ENCODE data around the gene HMGCS1.
"Not testable (repeated sequence)": the region's sequence is repeated elsewhere in the genome, so short reads cannot be mapped to it uniquely, and the experiment has no call there.

HMGCS1 gene

DNA sequence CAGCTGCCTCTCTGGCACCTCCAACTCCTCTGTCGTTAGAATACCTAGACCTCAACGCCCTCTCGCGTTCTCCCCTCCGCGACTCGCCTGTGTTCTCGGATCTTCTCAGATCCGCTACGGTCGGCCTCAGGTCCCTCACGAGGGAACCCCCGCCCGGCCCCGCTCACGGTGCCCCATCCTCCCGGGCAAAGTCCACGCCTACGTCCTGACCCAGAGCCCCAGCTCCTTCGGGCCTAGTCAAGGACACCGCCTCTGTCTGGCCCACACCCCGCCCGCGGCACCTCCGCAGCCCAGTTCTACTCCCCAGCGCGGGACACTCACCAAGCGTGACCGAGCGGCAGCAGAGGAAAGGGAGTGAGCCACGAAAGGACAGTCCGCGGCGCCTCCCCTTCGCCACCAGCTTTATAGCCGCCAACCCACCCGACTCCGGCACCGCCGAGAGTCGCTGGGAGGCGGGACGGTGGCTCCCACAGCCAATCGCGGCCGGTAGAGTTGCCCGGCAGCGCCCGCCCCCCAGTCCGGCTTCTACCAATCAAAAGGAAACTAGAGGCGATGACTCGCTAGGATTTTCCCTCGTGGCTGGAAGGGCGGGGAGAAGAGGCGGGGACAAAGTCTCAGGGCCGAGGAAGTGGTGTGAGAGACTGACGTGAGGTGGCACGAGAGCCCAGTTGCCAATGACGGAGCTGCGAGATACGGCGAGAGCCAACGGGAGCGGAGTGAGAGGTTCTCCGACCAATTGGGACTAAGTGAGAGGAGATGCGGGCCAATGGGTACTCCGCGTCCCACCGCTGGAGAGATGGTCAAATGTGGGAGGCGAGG, at the start of gene HMGCS1:
TSS of gene HMGCS1 (minus strand) at position 378 of the 819 bp plus-strand sequence. CDS start 14,447 bp downstream, outside the sequence.
- DNase-seq: peak; percentile 100

GRCh38 chr5:43358726-43359125, 45.5 kb upstream of the HMGCS1 start:
- no peak for DNase-seq

DNA sequence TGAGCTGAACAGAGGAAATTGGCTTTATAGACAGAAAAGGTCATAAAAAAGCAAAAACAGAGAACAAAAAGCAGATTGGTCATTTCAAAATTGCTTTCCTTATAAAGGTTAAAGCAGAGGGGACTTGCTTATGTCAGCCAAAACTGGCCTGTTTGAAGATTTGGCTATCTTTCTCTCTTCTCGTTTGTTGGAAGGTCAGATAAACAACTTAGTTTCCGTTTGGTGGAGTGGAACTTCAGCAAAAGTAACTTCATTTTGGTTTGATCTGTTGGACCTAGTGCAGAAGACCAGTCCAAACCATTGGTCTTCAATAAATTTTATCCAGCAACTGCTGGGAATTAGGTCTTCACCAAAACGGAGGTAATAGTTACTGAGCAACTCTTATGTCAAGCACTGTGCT, 45.1 kb upstream of the HMGCS1 start:
- no peak for DNase-seq

- DNase-seq: no peak
These were observed 44.7 kb upstream of the HMGCS1 start for GRCh38 chr5:43357878-43358281.

- no peak for DNase-seq
These were observed 43.9 kb upstream of the HMGCS1 start for GRCh38 chr5:43357067-43357466.

DNA sequence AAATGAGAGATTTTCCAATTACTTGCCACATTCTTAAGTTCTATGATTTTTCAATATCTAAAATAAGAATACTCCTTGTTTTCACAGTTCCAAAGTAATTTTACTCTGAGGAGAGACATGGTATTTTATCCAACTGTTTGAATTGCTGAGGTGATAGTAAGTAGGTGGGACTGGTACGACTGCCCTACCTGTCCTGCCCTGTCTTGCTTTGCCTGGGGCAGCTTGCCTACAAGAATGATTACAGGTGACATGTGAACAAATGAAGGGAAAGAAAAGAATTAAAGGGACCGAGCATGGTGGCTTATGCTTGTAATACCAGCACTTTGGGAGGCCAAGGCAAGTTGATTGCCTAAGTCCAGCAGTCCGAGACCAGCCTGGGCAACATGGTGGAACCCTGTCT, 41.6 kb upstream of the HMGCS1 start:
- no peak for DNase-seq

GRCh38 chr5:43353668-43354067, 40.5 kb upstream of the HMGCS1 start:
- DNase-seq: no peak

DNA sequence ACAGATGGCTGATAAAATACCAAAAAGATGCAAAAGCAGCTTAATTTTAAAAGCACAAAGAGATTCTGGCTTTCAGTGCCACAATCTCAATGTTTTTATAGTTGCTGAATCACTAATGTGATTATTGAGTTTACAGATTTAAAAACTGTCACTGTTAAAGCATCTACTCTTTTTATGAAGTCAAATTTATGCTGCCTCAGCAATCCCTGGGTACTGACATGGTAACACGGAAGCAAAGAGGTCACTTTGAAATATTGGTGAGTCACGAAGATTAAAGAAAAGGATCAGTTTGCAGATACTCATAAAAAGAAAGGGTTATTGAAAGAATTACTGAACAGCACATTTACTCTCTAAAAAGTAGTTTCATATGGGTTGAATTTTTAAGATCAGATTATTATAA, 39.7 kb upstream of the HMGCS1 start:
- DNase-seq: no peak

DNA sequence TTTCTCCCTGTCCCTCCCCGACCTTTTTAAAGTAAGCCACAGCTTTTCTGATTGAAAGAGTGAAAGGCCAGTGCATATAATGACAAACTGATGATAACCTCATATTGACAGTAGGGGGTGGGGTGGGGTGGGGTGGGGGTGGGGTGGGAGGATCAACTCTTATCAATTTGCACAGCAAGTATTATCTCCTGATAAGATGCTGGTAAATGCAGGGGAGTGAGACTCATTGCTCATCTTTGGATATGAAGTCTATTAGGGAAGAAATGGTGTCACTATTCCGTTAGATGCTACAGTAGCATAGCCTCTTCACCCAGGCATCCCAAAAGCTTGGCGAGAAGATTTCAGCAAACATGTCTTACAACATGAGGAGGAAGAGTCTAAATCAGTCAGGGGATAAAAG, 38.9 kb upstream of the HMGCS1 start:
- no peak for DNase-seq

GRCh38 chr5:43348861-43349363, 35.7 kb upstream of the HMGCS1 start:
- no peak for DNase-seq

DNA sequence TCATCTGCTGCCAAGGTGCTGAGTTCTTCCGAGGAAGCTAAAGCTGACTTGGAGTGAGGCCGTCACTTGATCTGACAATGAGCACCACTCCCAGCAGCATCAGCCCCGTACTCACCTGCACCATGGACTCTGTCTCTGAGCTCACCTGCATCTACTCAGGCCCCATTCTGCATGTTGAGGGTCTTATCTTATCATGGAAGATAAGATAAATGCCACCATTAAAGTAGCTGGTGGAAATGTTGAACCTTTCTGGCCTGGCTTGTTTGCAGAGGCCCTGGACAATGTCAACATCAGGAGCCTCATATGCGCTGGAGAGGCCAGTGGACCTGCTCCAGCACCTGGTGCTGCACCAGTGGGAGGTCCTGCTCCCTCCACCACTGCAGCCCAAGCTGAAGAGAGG, 35.0 kb upstream of the HMGCS1 start:
- no peak for DNase-seq

- no peak for DNase-seq
These were observed 25.6 kb upstream of the HMGCS1 start for GRCh38 chr5:43338862-43339261.

DNA sequence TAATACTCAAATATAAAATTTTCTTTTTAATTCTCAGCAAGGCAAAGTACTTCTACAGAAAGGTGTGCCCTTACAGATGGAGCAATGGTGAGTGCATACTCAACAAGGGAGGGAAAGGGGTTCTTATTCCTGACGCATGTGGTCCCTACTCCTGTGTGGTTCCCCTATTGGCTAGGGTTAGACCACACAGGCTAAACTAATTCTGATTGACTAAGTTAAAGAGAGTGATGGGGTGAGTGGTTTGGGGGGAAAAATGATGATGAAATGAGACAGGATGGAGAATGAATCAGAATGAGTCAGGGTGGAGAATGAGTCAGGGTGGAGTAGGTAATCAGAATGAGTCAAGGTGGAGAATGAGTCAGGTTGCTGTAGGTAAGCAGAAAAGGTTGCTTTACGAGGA, 22.9 kb upstream of the HMGCS1 start:
- DNase-seq: no peak

DNA sequence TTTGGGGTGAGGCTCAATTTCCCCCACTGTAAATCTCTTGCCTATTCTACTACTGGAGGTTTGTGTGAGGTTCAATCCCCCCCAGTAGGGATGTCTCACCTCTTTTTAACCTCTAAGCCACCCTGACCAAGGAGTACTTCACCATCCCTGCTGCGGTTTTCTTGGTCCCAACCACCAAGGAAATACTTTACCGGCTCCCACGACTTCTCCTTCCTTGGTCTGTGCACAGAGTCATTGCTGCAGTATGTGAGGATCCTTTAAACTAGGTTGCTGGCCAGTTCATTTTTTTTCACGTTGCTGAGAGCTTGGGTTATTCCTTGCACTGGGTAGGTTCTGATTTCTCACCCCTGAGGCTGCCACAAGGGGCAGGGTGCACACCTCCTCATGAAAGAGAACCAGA, 22.5 kb upstream of the HMGCS1 start:
- DNase-seq: no peak

GRCh38 chr5:43332401-43332800, 19.2 kb upstream of the HMGCS1 start:
- DNase-seq: peak; percentile 16

GRCh38 chr5:43325624-43326023, 12.4 kb upstream of the HMGCS1 start:
- DNase-seq: not testable (repeated sequence)

- not testable (repeated sequence) for DNase-seq
These were observed 10.3 kb upstream of the HMGCS1 start for GRCh38 chr5:43323488-43323887.

DNA sequence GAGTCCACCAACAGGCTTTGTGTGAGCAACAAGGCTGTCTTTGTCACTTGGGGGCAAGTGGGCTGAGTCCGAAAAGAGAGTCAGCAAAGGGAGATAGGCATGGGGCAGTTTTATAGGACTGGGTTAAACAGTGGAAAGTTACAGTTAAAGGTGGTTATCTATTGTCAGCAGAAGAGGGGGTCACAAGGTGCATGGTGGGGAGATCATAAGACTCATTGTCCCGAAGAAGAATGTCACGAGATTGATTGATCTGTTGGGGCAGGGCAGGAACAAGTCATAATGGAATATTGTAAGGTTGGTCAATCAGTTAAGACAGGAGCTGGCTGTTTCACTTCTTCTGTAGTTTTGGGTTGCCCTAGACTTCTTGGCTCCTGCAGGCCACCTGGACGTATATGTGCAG, 7.6 kb upstream of the HMGCS1 start:
- no peak for DNase-seq

GRCh38 chr5:43316421-43316820, 3.2 kb upstream of the HMGCS1 start:
- no peak for DNase-seq

DNA sequence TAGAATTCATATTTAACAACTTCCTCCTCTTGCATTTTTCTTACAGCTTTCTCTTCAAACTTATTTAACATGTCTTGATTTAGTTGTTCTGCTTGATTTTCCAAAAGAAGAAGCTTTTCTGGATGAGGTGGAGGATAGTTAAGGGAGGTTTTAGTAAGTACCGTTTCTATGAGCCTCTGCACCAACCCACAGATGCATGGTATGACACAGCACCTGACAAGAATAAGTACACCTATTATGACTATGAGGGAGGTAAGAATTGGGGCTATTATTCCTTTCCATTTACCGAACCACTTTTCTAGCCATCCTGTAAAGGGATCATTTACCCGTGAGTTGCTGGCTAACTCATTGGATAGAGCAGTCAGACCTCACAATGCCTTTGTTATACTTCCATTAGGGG, 2.5 kb upstream of the HMGCS1 start:
- no peak for DNase-seq

GRCh38 chr5:43315263-43315662, 2.1 kb upstream of the HMGCS1 start:
- peak; percentile 25 for DNase-seq

GRCh38 chr5:43314724-43315123, 1.5 kb upstream of the HMGCS1 start:
- DNase-seq: no peak

DNA sequence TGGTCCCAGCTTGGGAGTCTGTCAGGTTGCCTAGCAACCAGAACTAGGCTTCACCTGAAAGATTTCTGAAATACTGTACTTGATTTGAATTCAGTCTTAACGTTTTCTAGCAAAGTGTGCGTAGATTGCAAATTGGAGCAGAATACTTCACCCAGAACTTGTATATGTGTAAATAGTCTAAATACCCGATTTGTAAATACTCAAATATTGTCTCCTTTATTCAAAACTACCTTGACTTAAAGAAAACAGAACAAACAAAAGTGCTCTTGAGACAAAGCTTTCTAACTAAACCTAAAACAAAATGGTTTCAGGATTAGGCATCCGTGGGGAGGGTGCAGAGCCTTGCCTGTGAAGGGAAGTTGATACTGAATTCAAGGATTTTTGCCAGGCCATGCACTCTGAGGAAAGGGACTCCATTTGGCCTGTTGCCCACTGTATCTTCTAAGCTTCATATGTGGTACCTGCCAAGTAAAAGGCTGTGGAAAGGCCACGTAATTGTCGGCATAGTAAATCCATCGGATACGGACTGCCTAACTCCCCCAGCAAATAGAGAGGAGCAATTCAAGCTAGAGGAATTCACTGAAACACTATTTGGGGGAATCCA, 744 bp upstream of the HMGCS1 start:
- peak; percentile 6 for DNase-seq

DNA sequence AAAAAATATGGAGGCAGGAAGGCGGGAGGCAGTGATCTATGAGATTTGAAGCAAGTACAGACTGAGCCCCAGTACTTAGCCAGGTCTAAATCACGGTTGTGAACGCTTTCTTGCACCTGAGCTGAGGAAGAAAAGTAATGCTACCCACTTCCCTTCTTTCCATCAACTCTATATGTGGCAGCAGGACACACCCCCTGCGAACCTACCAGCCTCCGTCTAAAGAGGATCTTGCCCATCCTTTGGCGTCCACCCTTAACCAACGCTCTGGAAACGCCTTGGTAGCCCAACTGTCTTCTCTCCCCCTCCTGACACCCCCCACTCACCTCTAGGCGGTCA, 545 bp downstream of the HMGCS1 start:
- no peak for DNase-seq
